ENCODE data around the gene MDFI.

- TF ChIP-seq, protein P1, sequence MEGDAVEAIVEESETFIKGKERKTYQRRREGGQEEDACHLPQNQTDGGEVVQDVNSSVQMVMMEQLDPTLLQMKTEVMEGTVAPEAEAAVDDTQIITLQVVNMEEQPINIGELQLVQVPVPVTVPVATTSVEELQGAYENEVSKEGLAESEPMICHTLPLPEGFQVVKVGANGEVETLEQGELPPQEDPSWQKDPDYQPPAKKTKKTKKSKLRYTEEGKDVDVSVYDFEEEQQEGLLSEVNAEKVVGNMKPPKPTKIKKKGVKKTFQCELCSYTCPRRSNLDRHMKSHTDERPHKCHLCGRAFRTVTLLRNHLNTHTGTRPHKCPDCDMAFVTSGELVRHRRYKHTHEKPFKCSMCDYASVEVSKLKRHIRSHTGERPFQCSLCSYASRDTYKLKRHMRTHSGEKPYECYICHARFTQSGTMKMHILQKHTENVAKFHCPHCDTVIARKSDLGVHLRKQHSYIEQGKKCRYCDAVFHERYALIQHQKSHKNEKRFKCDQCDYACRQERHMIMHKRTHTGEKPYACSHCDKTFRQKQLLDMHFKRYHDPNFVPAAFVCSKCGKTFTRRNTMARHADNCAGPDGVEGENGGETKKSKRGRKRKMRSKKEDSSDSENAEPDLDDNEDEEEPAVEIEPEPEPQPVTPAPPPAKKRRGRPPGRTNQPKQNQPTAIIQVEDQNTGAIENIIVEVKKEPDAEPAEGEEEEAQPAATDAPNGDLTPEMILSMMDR (conservative IDR thresholded peaks at IDR 0.05; ENCODE audit: low read length), result no peak
- no peak for TF ChIP-seq EZH2phosphoT487 (IDR thresholded peaks at IDR 0.05; ENCODE audit: borderline replicate concordance, low read depth, low read length)
Measured at GRCh38 chr6:41598670-41599014, 39.6 kb upstream of the MDFI start.
